SK-N-SH treated with all-trans-retinoic acid at 6 μM for 48 hours (cell line): ENCODE data around the gene DYNLT1.

Experiments used
- ARNTL ChIP-seq: fragments of 450-650 bp; formaldehyde crosslinking; IDR thresholded peaks from 2 replicates; pipeline ENCODE4 v1.5.0; 2020; ENCODE audit warnings: low read depth, mild to moderate bottlenecking, moderate library complexity, borderline replicate concordance
- CREB5 ChIP-seq: fragments of 250-450 bp; sonication (Bioruptor Pico); IDR thresholded peaks from 2 replicates; pipeline ENCODE4 v1.5.1; 2020; ENCODE audit warnings: low read depth, mild to moderate bottlenecking, moderate library complexity
- CSDC2 ChIP-seq: fragments of 250-450 bp; sonication (Bioruptor Pico); IDR thresholded peaks from 2 replicates; pipeline ENCODE4 v1.5.0; 2020; ENCODE audit warnings: mild to moderate bottlenecking, moderate library complexity
- PATZ1 ChIP-seq: fragments of 250-450 bp; sonication (Bioruptor Pico); IDR thresholded peaks from 2 replicates; pipeline ENCODE4 v1.8.0; 2020; ENCODE audit warnings: mild to moderate bottlenecking, moderate library complexity, borderline replicate concordance
- POU6F1 ChIP-seq: fragments of 250-450 bp; sonication (Bioruptor Pico); IDR thresholded peaks from 2 replicates; pipeline ENCODE4 v1.8.0; 2021; ENCODE audit warnings: low read depth, mild to moderate bottlenecking, moderate library complexity, borderline replicate concordance
- SNAI2 ChIP-seq: fragments of 250-450 bp; sonication (Bioruptor Pico); IDR thresholded peaks from 2 replicates; pipeline ENCODE4 v1.5.0; 2020; ENCODE audit warnings: mild to moderate bottlenecking, moderate library complexity
- ZFP3 ChIP-seq: fragments of 250-450 bp; sonication (Bioruptor Pico); IDR thresholded peaks from 2 replicates; pipeline ENCODE4 v1.5.0; 2020; ENCODE audit warnings: mild to moderate bottlenecking, moderate library complexity
- ZNF70 ChIP-seq: fragments of 450-650 bp; formaldehyde crosslinking; IDR thresholded peaks from 2 replicates; pipeline ENCODE4 v1.5.0; 2020; ENCODE audit warnings: mild to moderate bottlenecking, moderate library complexity
- ZNF8 ChIP-seq: fragments of 450-650 bp; formaldehyde crosslinking; IDR thresholded peaks from 2 replicates; pipeline ENCODE4 v1.5.0; 2020; ENCODE audit warnings: mild to moderate bottlenecking, moderate library complexity

GRCh38 chr6:158666628-158667359 is 22.3 kb upstream of the DYNLT1 start:
- TF ChIP-seq SNAI2 (no peak), ZNF8 (CRISPR knock-in tag) (no peak), POU6F1 (CRISPR knock-in tag) (no peak), ARNTL (no peak), ZFP3 (no peak), CREB5 (CRISPR knock-in tag) (no peak), CSDC2 (CRISPR knock-in tag) (no peak), ZNF70 (CRISPR knock-in tag) (no peak), PATZ1 (CRISPR knock-in tag) (no peak)
